IPS DF 19.7 (cell line): ENCODE data around the gene EEPD1.
"Not testable (repeated sequence)": the region's sequence is repeated elsewhere in the genome, so short reads cannot be mapped to it uniquely, and the experiment has no call there.

Experiments
- DNase-seq: peaks from one replicate; pipeline ENCODE4 v3.0.0-alpha.2; 2013; ENCODE audit warnings: low read depth, low spot score

EEPD1 gene

GRCh38 chr7:36214608-36215456, 61.8 kb downstream of the EEPD1 start:
- DNase-seq: no peak

DNA sequence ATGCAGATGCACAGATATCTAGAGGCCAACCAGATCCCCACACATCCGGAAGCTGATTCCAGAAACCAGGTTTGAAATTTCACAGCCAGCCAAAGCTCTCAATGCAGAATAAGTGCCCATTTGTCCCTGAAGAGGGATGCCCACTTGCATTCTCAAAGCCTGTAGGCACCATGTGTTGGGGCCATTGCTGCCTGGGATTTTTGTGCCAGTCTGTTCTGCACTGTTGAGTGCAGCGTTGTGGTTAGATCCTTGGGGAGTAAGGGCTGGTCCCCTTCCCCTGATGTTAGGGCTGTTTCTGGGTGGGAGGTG, 62.4 kb downstream of the EEPD1 start:
- no peak for DNase-seq

DNA sequence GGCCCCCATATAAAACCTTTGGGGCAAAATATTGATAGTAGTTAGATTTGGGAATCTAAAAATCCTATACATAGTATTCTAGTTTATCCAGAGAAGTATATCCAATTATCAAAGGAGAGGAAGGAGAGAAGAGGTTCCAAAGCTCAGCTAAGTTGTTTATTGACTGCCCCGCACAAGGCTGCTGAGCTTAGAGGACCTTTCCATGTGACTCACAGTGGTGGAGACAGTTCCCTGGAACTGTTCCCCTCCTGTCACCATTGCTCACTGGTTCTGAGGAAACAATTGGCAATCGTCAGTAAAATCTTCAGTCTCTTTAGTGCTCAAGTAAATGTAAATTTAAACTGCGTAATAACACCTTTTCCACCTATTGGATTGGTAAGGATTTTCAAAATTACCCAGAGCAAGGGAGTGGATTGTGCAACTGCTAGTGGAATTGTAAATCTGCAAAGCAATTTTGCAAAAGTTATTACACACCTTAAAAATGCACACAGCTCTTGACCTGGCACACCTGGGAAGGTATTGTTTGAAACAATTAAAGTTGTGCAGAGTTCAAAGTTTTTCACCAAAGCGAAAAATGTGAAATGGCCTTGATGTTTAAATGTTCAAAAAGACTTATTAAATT, 63.1 kb downstream of the EEPD1 start:
- no peak for DNase-seq

GRCh38 chr7:36217211-36217960, 64.3 kb downstream of the EEPD1 start:
- no peak for DNase-seq

DNA sequence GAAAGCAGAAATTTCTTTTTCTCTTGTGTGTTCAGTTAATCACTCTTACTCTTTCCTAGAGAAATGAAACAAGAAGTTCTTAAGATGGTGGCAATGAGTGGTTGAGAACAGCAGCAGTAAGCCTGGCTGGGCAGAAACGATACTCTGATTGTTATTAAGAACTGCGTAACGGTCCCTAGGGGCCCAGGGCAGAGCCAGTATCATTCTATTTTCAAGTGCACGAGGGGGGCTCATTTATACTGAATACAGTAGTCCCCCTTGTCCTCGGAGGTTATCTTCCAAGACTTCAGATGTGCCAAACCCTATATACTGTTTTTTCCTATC, 64.9 kb downstream of the EEPD1 start:
- DNase-seq: no peak

GRCh38 chr7:36219429-36219828, 66.4 kb downstream of the EEPD1 start:
- DNase-seq: no peak

GRCh38 chr7:36223851-36224250, 70.8 kb downstream of the EEPD1 start:
- DNase-seq: no peak

GRCh38 chr7:36224934-36225858, 72.1 kb downstream of the EEPD1 start:
- no peak for DNase-seq

- no peak for DNase-seq
These were observed 73.1 kb downstream of the EEPD1 start for GRCh38 chr7:36226151-36226550.

DNA sequence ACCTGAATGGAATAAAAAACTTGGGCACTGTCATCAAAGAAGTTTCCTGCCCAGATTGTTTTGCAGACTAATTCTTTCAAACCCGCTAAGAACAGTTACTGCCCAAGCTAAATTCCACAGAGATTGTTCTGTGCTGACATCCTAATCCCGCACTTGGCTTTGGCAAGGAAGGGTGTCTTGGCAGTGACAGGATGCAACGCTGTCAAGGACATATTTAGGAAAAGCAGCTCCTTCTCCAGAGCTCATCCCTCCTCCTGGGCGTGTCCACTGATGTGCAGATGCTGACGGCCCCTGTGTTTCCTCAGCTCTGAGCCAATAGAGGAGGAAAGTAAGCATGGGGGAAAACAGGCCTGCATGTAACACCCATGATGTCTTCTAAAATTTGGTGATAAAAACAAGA, 74.2 kb downstream of the EEPD1 start:
- no peak for DNase-seq

GRCh38 chr7:36228039-36228438, 75.0 kb downstream of the EEPD1 start:
- DNase-seq: no peak

- DNase-seq: no peak
These were observed 78.4 kb downstream of the EEPD1 start for GRCh38 chr7:36231406-36231805.

- DNase-seq: no peak
These were observed 79.5 kb downstream of the EEPD1 start for GRCh38 chr7:36232555-36232954.

DNA sequence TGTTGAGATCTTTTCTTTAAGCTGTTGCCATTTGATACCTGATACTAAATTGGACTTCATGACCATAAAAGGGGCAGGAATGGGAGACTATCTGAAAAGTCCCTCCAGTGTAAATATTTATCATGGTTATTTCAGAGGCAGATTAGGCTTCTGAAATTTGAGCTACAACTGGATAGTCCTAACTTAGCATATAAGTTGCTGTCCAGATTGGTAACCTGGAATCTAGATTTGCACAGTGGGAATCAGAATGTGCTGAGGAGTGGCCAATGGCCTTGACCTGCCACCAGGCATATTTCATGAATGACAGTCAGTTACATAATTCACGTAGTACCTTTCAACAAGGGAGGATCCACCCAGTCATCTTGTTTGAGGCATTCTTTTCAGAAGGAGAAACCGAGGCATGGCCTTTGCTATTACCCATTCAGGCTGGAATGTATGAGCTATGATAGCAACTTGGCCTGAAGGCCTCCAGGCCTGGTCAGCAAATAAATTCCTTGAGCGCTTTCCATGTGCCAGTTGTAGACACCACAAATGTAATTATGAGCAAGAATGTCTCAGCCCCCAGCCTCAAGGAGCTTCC, 80.0 kb downstream of the EEPD1 start:
- no peak for DNase-seq

GRCh38 chr7:36236073-36236472, 83.0 kb downstream of the EEPD1 start:
- no peak for DNase-seq

- DNase-seq: no peak
These were observed 85.1 kb downstream of the EEPD1 start for GRCh38 chr7:36238138-36238537.

- DNase-seq: not testable (repeated sequence)
These were observed 90.3 kb downstream of the EEPD1 start for GRCh38 chr7:36243356-36243755.

GRCh38 chr7:36244001-36244400, 90.9 kb downstream of the EEPD1 start:
- not testable (repeated sequence) for DNase-seq

DNA sequence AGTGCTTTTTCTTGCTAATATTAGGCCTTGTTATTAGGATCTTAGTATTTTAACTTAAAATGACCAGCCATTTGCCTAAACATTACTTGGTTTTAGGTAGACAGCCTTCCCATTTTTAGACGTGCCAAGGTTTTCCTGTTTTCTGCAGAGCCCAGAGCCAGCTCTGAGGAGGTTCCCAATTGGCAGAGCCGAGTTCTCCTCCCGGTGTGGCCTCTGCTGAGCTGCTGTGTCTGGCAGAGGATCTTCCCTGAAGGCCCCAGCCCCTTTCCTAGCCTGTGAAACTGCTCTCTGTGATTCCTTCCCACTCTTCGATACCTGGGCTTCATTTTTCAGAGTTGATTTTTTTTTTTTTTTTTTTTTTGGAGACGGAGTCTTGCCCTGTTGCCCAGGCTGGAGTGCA, 91.4 kb downstream of the EEPD1 start:
- DNase-seq: no peak

- no peak for DNase-seq
These were observed 92.7 kb downstream of the EEPD1 start for GRCh38 chr7:36245684-36246299.

DNA sequence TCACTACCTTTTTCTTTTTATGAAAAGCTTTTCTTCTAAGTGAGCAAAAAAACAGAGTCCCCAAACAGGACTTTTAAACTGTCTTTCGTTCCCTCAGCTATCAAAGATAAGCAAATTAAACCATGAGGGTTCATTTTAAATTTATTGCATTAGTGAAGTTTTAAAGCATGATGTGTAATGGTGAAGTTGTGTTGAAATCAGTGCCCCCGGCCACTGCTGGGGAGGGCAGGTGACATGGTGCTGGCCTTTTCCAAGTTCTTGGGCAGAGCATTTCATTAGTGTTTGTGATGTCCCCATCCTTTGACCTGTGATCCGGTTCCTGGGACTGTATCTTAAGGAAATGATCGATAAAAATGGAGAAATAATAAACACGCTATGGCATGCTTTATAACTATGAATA, 96.0 kb downstream of the EEPD1 start:
- no peak for DNase-seq
